Measurements from ENCODE around the gene COL4A2.

COL4A2 gene

GRCh38 chr13:110341445-110342244, 34.6 kb downstream of the COL4A2 start:
- DNase-seq (ENCODE audit: low spot score in 2 of 2): no peak
- H3K36me3 Mint-ChIP-seq: no peaks in the 10 kb centered on the region
- H3K27ac Mint-ChIP-seq: no peak overlapping the region
- peaks cover 19% of the 10 kb centered on the region for H3K4me1 Mint-ChIP-seq
- ATAC-seq: no peak
- H3K4me3 Mint-ChIP-seq: peak overlapping the region; percentile 46
- H3K9me3 Mint-ChIP-seq: peaks cover 2% of the 10 kb centered on the region

- Mint-ChIP-seq H3K9me3 (peaks cover 2% of the 10 kb centered on the region), H3K4me3 (no peak overlapping the region), H3K36me3 (no peaks in the 10 kb centered on the region), H3K4me1 (peaks cover 19% of the 10 kb centered on the region), H3K27ac (no peak overlapping the region)
- DNase-seq (ENCODE audit: low spot score in 2 of 2) (no peak), ATAC-seq (no peak)
These were observed 35.4 kb downstream of the COL4A2 start for GRCh38 chr13:110342474-110342873.

- peaks cover 2% of the 10 kb centered on the region for H3K9me3 Mint-ChIP-seq
- H3K4me3 Mint-ChIP-seq: no peak overlapping the region
- ATAC-seq (no peak), DNase-seq (ENCODE audit: low spot score in 2 of 2) (no peak)
- H3K4me1 Mint-ChIP-seq: peaks cover 19% of the 10 kb centered on the region
- no peaks in the 10 kb centered on the region for H3K36me3 Mint-ChIP-seq
- H3K27ac Mint-ChIP-seq: no peak overlapping the region
These were observed 36.3 kb downstream of the COL4A2 start for GRCh38 chr13:110343241-110343865.

GRCh38 chr13:110344320-110344719, 37.2 kb downstream of the COL4A2 start:
- no peaks in the 10 kb centered on the region for H3K36me3 Mint-ChIP-seq
- ATAC-seq (no peak), DNase-seq (ENCODE audit: low spot score in 2 of 2) (no peak)

DNA sequence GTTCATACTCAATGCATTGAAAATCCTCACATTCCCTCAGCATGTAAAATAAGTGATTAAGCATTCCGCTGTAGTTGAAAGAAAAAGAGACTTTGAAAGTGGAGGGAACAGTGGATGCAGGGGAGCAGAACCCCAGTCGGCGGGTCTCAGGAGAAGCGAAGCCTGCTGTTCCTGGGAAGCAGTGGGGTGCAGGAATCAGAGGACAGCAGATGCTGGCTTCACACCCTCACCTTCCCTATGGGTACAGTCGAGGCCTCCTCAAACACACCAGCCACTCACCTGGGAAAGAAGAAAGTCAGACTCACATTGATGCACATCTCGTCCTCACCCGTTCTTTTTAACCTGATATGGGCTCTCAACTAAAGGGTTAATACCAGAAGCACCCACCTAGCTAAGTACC, 38.2 kb downstream of the COL4A2 start:
- no peak for ATAC-seq
- H3K27ac Mint-ChIP-seq: no peak overlapping the region
- no peak overlapping the region for H3K4me3 Mint-ChIP-seq
- DNase-seq (ENCODE audit: low spot score in 2 of 2): no peak
- peaks cover 15% of the 10 kb centered on the region for H3K4me1 Mint-ChIP-seq
- H3K36me3 Mint-ChIP-seq: no peaks in the 10 kb centered on the region
- peaks cover under 1% of the 10 kb centered on the region for H3K9me3 Mint-ChIP-seq

More at GRCh38 chr13:110344320-110344719, 37.2 kb downstream of the COL4A2 start:
- no peak overlapping the region for H3K4me3 Mint-ChIP-seq
- H3K27ac Mint-ChIP-seq: no peak overlapping the region
- H3K9me3 Mint-ChIP-seq: peaks cover 2% of the 10 kb centered on the region
- H3K4me1 Mint-ChIP-seq: peaks cover 19% of the 10 kb centered on the region

DNA sequence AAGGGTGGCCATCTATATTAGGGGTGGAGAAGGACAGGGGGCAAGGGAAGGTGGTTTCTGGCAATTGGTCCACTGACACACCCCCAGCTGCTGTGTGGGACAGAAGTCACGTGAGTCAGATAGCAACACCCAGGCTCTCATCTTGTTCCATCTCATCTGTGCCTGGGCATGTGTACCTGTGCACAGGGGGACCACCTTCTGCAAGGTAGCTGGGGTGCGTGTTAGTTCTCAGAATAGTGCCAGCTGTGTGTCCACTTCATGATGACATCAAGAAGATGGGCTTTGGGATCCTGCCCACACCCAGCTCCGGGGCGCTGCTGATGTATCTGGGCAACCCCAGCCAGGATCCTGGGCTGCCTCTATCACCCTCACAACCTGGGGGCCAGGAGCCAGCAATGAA, 38.6 kb downstream of the COL4A2 start:
- H3K9me3 Mint-ChIP-seq: no peaks in the 10 kb centered on the region
- H3K36me3 Mint-ChIP-seq: no peaks in the 10 kb centered on the region
- DNase-seq (ENCODE audit: low spot score in 2 of 2) (no peak), ATAC-seq (no peak)
- H3K27ac Mint-ChIP-seq: no peak overlapping the region
- peaks cover 11% of the 10 kb centered on the region for H3K4me1 Mint-ChIP-seq
- no peak overlapping the region for H3K4me3 Mint-ChIP-seq

DNA sequence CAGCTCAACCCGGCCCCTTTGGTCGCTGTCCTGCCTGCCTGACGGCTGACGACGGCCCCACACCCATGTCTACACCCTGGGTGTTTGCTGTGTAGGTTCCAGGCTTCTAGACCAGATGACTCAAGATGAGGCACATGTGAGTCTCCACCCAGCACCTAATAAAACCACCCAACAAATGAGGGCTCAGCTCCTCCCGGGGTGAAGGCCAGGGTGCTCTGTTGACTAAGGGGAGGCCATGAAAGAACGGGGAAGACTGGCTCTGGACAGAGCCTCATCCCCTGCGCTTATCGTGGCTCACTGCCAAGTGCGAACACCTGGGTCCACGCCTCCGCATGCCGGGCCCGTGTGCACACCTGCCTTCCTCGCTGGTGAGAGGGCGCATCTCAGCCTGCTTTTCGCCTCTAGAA, 39.6 kb downstream of the COL4A2 start:
- H3K4me3 Mint-ChIP-seq: no peak overlapping the region
- no peak for ATAC-seq
- H3K36me3 Mint-ChIP-seq: no peaks in the 10 kb centered on the region
- H3K4me1 Mint-ChIP-seq: peaks cover 1% of the 10 kb centered on the region
- DNase-seq (ENCODE audit: low spot score in 2 of 2): no peak
- no peaks in the 10 kb centered on the region for H3K9me3 Mint-ChIP-seq
- no peak overlapping the region for H3K27ac Mint-ChIP-seq

GRCh38 chr13:110347088-110347487, 40.0 kb downstream of the COL4A2 start:
- ATAC-seq: no peak
- Mint-ChIP-seq H3K36me3 (no peaks in the 10 kb centered on the region), H3K4me1 (no peaks in the 10 kb centered on the region), H3K27ac (no peak overlapping the region), H3K9me3 (no peaks in the 10 kb centered on the region), H3K4me3 (no peak overlapping the region)
- DNase-seq (ENCODE audit: low spot score in 2 of 2): no peak

GRCh38 chr13:110347535-110348308, 40.6 kb downstream of the COL4A2 start:
- no peaks in the 10 kb centered on the region for H3K36me3 Mint-ChIP-seq
- H3K27ac Mint-ChIP-seq: no peak overlapping the region
- no peaks in the 10 kb centered on the region for H3K4me1 Mint-ChIP-seq
- DNase-seq (ENCODE audit: low spot score in 2 of 2) (no peak), ATAC-seq (no peak)
- H3K4me3 Mint-ChIP-seq: no peak overlapping the region
- no peaks in the 10 kb centered on the region for H3K9me3 Mint-ChIP-seq

DNA sequence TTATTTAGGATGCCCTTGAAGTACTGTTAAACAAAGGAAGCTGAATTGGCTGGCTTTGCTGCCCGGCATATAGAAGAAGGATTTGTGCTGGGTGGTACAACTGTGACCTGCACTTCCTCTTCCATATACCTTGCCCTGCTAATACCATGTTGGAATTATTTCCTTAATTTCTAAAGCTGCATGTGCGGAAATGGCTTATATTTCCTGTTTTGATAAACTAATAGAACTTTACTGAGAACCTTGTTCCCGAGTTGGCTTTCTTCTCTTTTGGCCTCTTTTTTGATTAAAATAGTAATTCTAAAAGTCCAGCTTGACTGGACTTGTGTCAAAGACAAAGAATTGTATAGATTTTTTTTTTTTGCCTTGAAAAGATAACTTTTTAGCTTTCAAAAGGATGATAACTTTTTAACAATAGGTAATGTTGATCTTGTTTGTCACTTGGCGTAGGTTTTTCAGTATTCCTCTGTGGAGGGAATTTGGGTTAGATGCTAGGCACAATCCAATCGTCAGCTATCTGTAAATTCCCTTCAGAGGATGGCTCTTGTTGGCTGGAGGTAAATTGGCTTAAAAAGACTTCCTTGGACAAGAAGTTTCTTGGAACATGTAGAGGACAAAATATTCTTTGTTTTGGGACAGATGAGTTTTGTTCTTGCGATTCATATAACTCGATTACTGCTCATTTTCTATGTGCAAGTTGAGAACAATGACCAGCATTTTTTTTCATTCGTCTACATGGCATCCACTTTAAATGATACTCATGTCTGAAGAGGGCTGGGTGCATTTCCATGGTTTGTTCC, 41.4 kb downstream of the COL4A2 start:
- Mint-ChIP-seq H3K4me1 (no peaks in the 10 kb centered on the region), H3K27ac (no peak overlapping the region), H3K36me3 (no peaks in the 10 kb centered on the region), H3K9me3 (no peaks in the 10 kb centered on the region), H3K4me3 (no peak overlapping the region)
- DNase-seq (ENCODE audit: low spot score in 2 of 2) (no peak), ATAC-seq (no peak)

GRCh38 chr13:110349239-110349638, 42.2 kb downstream of the COL4A2 start:
- Mint-ChIP-seq H3K36me3 (no peaks in the 10 kb centered on the region), H3K9me3 (no peaks in the 10 kb centered on the region), H3K27ac (no peak overlapping the region), H3K4me1 (no peaks in the 10 kb centered on the region), H3K4me3 (no peak overlapping the region)
- ATAC-seq (no peak), DNase-seq (ENCODE audit: low spot score in 2 of 2) (no peak)

DNA sequence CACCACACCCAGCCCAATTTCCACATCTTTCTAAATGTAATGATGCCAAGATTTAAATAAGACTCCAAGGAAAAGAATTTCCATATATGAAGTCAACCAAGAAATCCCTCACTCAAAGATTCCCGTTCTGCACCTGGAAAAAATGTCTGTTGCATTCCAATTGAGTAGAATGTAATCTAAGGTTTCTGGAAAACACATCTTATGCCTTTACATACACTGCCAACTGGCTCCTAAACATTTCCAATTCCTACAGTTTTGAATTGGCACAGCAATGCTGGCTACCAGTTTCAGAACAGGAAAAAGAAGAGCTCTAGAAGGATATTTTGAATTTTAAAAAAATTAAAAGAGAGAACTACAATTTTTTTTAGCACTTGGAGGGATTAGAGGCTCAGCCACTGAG, 43.0 kb downstream of the COL4A2 start:
- no peak overlapping the region for H3K27ac Mint-ChIP-seq
- no peaks in the 10 kb centered on the region for H3K36me3 Mint-ChIP-seq
- ATAC-seq: no peak
- H3K9me3 Mint-ChIP-seq: no peaks in the 10 kb centered on the region
- no peaks in the 10 kb centered on the region for H3K4me1 Mint-ChIP-seq
- DNase-seq (ENCODE audit: low spot score in 2 of 2): no peak
- no peak overlapping the region for H3K4me3 Mint-ChIP-seq

DNA sequence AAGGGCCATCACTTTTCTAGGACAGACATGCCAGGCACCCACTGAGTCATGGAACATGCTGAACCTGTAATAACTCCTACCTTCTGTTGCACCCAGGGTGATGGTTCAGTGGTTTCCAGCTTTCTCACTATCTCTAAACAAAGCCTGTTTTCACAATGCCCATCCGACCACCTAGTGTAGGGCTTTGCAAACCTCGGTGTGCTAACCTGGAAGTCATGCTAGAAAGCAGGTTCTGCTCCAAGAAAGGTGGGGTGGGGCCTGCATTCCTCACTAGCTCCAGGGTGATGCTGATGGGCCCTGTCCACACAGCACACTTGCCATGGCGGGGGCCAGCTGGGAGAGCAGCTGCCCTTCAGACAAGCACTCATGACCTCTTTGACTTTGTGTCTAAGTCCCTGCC, 43.4 kb downstream of the COL4A2 start:
- H3K36me3 Mint-ChIP-seq: no peaks in the 10 kb centered on the region
- no peak overlapping the region for H3K4me3 Mint-ChIP-seq
- no peak for DNase-seq (ENCODE audit: low spot score in 2 of 2)
- no peak for ATAC-seq
- H3K27ac Mint-ChIP-seq: no peak overlapping the region
- H3K4me1 Mint-ChIP-seq: no peaks in the 10 kb centered on the region
- H3K9me3 Mint-ChIP-seq: no peaks in the 10 kb centered on the region

- no peak for ATAC-seq
These were observed 44.7 kb downstream of the COL4A2 start for GRCh38 chr13:110351636-110352420.

More at GRCh38 chr13:110351636-110352420, 44.7 kb downstream of the COL4A2 start:
- Mint-ChIP-seq H3K4me3 (no peak overlapping the region), H3K36me3 (no peaks in the 10 kb centered on the region), H3K9me3 (no peaks in the 10 kb centered on the region), H3K4me1 (no peaks in the 10 kb centered on the region), H3K27ac (no peak overlapping the region)
- no peak for DNase-seq (ENCODE audit: low spot score in 2 of 2)

All from stimulated activated effector memory CD8-positive, alpha-beta T cell treated with anti-CD3 and anti-CD28 coated beads, Interleukin-12 subunit alpha, Interleukin-12 subunit beta, amount 100 ng/mL, for 72 hours (primary cell).